Fibroblast of lung (primary cell): ENCODE measurements around the gene LGALS8. TPM values are rescaled to one million over a fixed set of nuclear protein-coding genes. Genes with fewer than 3 reads are reported as not detected.

Experiments used
- DNase-seq, 2 donors: peaks; one replicate each; pipeline versions ENCODE4 v3.0.0 to v3.0.0-alpha.2; 2010; ENCODE audit warnings: low read depth in 2 of 2
- H2AFZ ChIP-seq: 2 replicates; pipeline ENCODE4 v1.5.1; 2012; ENCODE audit warnings: low read length, control low read depth, inconsistent platforms
- H3K27ac ChIP-seq: 2 replicates; pipeline ENCODE4 v1.5.1; 2011; ENCODE audit warnings: low read length, control low read depth; ENCODE audit not compliant: insufficient read depth
- H3K27me3 ChIP-seq: 2 replicates; pipeline ENCODE4 v1.5.1; 2011; ENCODE audit warnings: mild to moderate bottlenecking, low read length; ENCODE audit not compliant: control insufficient read depth, insufficient read depth
- H3K36me3 ChIP-seq: 2 replicates; pipeline ENCODE4 v1.5.1; 2011; ENCODE audit warnings: low read length; ENCODE audit not compliant: control insufficient read depth, insufficient read depth
- H3K4me1 ChIP-seq: 2 replicates; pipeline ENCODE4 v1.5.1; 2011; ENCODE audit warnings: low read length; ENCODE audit not compliant: control insufficient read depth, insufficient read depth; ENCODE audit errors: extremely low read depth
- H3K4me2 ChIP-seq: 2 replicates; pipeline ENCODE4 v1.5.1; 2011; ENCODE audit warnings: low read length, control low read depth; ENCODE audit not compliant: insufficient read depth; ENCODE audit errors: extremely low read depth
- H3K4me3 ChIP-seq, 4 experiments: fragments of 200-600 bp in 1 of 4; sonication (generic) in 1 of 4; replicated peaks in 1 of 4; 2 replicates each; pipeline ENCODE4 v1.5.1; 2011 to 2016; ENCODE audit warnings: low read length in 4 of 4, low read depth in 3 of 4, mild to moderate bottlenecking in 3 of 4, control low read depth in 2 of 4, inconsistent platforms in 1 of 4, mixed read lengths in 1 of 4; ENCODE audit not compliant: insufficient read depth in 1 of 4; ENCODE audit errors: control extremely low read depth in 1 of 4
- H3K79me2 ChIP-seq: 2 replicates; pipeline ENCODE4 v1.5.1; 2012; ENCODE audit warnings: mild to moderate bottlenecking, low read length, inconsistent platforms; ENCODE audit not compliant: control insufficient read depth, insufficient read depth
- H3K9ac ChIP-seq: 2 replicates; pipeline ENCODE4 v1.5.1; 2011; ENCODE audit warnings: mild to moderate bottlenecking, low read length, control low read depth; ENCODE audit not compliant: insufficient read depth
- H3K9me3 ChIP-seq: 2 replicates; pipeline ENCODE4 v1.5.1; 2012; ENCODE audit warnings: low read depth, low read length; ENCODE audit not compliant: control insufficient read depth, insufficient read depth
- H4K20me1 ChIP-seq: 2 replicates; pipeline ENCODE4 v1.5.1; 2011; ENCODE audit warnings: low read length; ENCODE audit not compliant: control insufficient read depth, insufficient read depth; ENCODE audit errors: extremely low read depth
- EZH2 ChIP-seq: IDR thresholded peaks from 2 replicates; pipeline ENCODE4 v1.5.1; 2012; ENCODE audit warnings: low read length, control low read depth, mild to moderate bottlenecking; ENCODE audit errors: missing control alignments
- polyA plus RNA-seq, 2 donors: library from polyadenylated mRNA; depleted of rRNA in 1 of 2; stranded (reverse) in 1 of 2; unstranded in 1 of 2; fragments of >200 nt; gene quantifications; 2 replicates each; pipeline ENCODE4 v1.2.1, GENCODE V29; 2011 to 2012; ENCODE audit warnings: missing spikeins in 1 of 2
- total RNA-seq: library from RNA; depleted of rRNA; stranded (reverse); fragments of >200 nt; gene quantifications from 2 replicates; pipeline ENCODE4 v1.2.1, GENCODE V29; 2014
- TF ChIP-seq, protein P1 (sequence below), 2 donors: IDR thresholded peaks in 1 of 2; conservative IDR thresholded peaks in 1 of 2; 1 replicate in 1 of 2; 2 replicates in 1 of 2; pipeline ENCODE4 v1.5.1; 2011 to 2012; ENCODE audit warnings: low read length in 2 of 2, control low read depth in 1 of 2, inconsistent platforms in 1 of 2, low read depth in 1 of 2, mild to moderate bottlenecking in 1 of 2

Gene LGALS8
- total and polyA plus RNA-seq, 2 donors (not counting 1 experiment from before 2014, with no cell fraction given), result 53.1 to 64.2 TPM

DNA sequence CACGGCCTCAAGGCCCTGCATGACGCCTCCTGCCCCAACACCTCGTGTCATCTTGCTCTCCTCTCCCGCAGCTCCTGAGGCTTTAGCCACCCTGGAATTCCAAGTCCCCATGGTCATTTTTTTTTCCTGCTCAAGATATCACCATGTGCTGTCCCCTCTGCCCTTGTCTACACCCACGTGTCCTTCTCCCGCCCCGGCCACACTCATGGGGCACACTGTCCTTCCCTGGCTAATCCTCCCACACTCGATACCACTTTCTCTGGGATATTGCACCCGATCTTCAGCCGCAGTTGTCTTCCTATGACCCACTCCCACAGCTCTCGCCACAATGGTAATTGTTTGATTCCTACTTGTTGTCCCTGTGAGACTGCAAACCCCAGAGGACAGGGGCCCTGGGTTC, 29.7 kb upstream of the LGALS8 start:
- no peaks in the 10 kb centered on the region for H3K27me3 ChIP-seq
- H3K4me2 ChIP-seq, result no peak overlapping the region
- no peaks in the 10 kb centered on the region for H3K4me1 ChIP-seq
- DNase-seq, result no peak
- H2AFZ ChIP-seq, result no peak overlapping the region
- TF ChIP-seq, protein P1, sequence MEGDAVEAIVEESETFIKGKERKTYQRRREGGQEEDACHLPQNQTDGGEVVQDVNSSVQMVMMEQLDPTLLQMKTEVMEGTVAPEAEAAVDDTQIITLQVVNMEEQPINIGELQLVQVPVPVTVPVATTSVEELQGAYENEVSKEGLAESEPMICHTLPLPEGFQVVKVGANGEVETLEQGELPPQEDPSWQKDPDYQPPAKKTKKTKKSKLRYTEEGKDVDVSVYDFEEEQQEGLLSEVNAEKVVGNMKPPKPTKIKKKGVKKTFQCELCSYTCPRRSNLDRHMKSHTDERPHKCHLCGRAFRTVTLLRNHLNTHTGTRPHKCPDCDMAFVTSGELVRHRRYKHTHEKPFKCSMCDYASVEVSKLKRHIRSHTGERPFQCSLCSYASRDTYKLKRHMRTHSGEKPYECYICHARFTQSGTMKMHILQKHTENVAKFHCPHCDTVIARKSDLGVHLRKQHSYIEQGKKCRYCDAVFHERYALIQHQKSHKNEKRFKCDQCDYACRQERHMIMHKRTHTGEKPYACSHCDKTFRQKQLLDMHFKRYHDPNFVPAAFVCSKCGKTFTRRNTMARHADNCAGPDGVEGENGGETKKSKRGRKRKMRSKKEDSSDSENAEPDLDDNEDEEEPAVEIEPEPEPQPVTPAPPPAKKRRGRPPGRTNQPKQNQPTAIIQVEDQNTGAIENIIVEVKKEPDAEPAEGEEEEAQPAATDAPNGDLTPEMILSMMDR (conservative IDR thresholded peaks at IDR 0.05 in 1 of 2, IDR thresholded peaks at IDR 0.05 in 1 of 2; ENCODE audit: low read depth in 1 of 2, low read length in 2 of 2), result no peak
- no peak for TF ChIP-seq EZH2
- H4K20me1 ChIP-seq, result no peaks in the 10 kb centered on the region
- no peak overlapping the region for H3K27ac ChIP-seq
- no peak overlapping the region for H3K4me3 ChIP-seq
- no peaks in the 10 kb centered on the region for H3K9me3 ChIP-seq
- H3K36me3 ChIP-seq, result no peaks in the 10 kb centered on the region
- H3K9ac ChIP-seq, result no peak overlapping the region
- no peaks in the 10 kb centered on the region for H3K79me2 ChIP-seq

GRCh38 chr1:236494586-236495466, 29.0 kb upstream of the LGALS8 start:
- peak; percentile 24 to 29 for DNase-seq
- Histone ChIP-seq H2AFZ (no peak overlapping the region), H3K9ac (no peak overlapping the region), H3K4me3 (no peak overlapping the region), H3K36me3 (no peaks in the 10 kb centered on the region), H3K79me2 (no peaks in the 10 kb centered on the region), H3K27me3 (no peaks in the 10 kb centered on the region), H4K20me1 (no peaks in the 10 kb centered on the region), H3K27ac (no peak overlapping the region), H3K9me3 (no peaks in the 10 kb centered on the region), H3K4me1 (no peaks in the 10 kb centered on the region), H3K4me2 (no peak overlapping the region)
- no peak for TF ChIP-seq EZH2
- TF ChIP-seq, protein P1 (conservative IDR thresholded peaks at IDR 0.05 in 1 of 2, IDR thresholded peaks at IDR 0.05 in 1 of 2; ENCODE audit: low read depth in 1 of 2, low read length in 2 of 2), result no peak

- Histone ChIP-seq H3K4me2 (no peak overlapping the region), H2AFZ (no peak overlapping the region), H4K20me1 (no peaks in the 10 kb centered on the region), H3K9me3 (no peaks in the 10 kb centered on the region), H3K79me2 (no peaks in the 10 kb centered on the region), H3K36me3 (no peaks in the 10 kb centered on the region), H3K4me1 (no peaks in the 10 kb centered on the region), H3K27ac (no peak overlapping the region), H3K27me3 (no peaks in the 10 kb centered on the region), H3K4me3 (no peak overlapping the region), H3K9ac (no peak overlapping the region)
- no peak for DNase-seq
- TF ChIP-seq EZH2, result no peak
- TF ChIP-seq, protein P1 (conservative IDR thresholded peaks at IDR 0.05 in 1 of 2, IDR thresholded peaks at IDR 0.05 in 1 of 2; ENCODE audit: low read depth in 1 of 2, low read length in 2 of 2), result no peak
Measured at GRCh38 chr1:236495467-236496112, 28.2 kb upstream of the LGALS8 start.
